ENCODE measurements around the gene LGALS4. TPM values are rescaled to one million over a fixed set of nuclear protein-coding genes. Genes with fewer than 3 reads are reported as not detected.

LGALS4 gene
- total and polyA plus RNA-seq, 3 experiments from 2014 or later = 0.44 to 1.8 (median 1.2) TPM

DNA sequence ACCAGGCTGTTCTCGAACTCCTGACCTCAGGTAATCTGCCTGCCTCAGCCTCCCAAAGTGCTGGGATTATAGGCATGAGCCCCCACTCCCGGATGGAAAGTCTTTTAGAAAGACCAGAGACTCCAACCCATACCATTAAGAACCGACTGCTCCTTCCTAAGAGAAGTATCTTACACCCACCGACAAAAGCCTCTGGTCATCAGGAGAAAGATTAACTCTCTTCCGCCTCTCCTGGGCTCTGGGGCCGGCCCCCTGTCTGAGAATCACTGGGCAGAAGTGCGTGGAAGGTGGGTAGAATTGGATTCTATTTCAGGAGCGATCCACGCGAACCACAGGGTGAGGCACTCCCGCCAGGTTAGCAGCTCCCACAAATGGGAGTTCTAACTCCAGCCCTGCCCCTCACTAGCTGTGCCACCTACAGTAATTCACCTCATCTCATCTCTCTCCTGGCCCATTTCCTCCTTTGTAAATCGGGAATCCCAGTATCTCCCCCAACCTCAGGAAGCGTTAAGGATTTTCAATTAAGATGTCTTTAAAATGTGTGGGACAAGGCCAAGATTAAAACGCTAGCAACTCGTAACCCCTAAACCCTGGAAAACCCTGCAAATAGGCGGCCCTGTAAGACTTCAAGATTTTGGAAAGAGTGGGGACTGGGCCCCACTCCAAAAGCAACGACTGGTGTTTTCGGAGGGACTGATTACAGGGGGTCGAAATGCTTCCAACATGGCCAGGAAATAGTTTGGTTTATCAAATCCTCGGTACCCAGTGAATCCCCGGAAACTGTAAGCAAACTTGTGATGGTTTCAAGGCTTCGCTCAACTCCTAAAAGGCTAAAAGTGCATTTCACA, 35.8 kb upstream of the LGALS4 start:
- Mint-ChIP-seq H3K27me3 (peaks cover 0 to 15% of the 10 kb centered on the region in 2 donors), H3K27ac (peak overlapping the region; percentile 78 to 100 (median 98)), H3K36me3 (peaks cover 18 to 69% (median 28%) of the 10 kb centered on the region in 3 donors), H3K9me3 (no peaks in the 10 kb centered on the region), H3K4me3 (peak overlapping the region; percentile 60 to 97 (median 94)), H3K4me1 (peaks cover 65 to 73% (median 72%) of the 10 kb centered on the region in 3 donors)
- Histone ChIP-seq H3K27ac (ENCODE audit: low read depth, low read length) (peak overlapping the region; percentile 83), H3K4me3 (ENCODE audit: low read length) (peak overlapping the region; percentile 88), H3K4me1 (ENCODE audit: insufficient read depth, low read length) (peaks cover 72% of the 10 kb centered on the region), H3K27me3 (ENCODE audit: insufficient read depth, low read length, poor library complexity, severe bottlenecking) (no peaks in the 10 kb centered on the region), H3K9me3 (ENCODE audit: low read length) (no peaks in the 10 kb centered on the region), H3K36me3 (ENCODE audit: insufficient read depth, low read length) (peaks cover 53% of the 10 kb centered on the region)
- ChIA-PET POLR2A (interaction anchor here (0.5 to 4.8 kb wide), 17 partner anchors 8 to 474 kb away, joined by 3 to 59 read pairs (median 5); partner anchors contain the start of genes ACTN4, ECH1, FAM98C and MRPS12), CTCF (interaction anchor here (0.7 to 2.4 kb wide), 13 partner anchors 8 to 446 kb away, joined by 3 to 13 read pairs (median 4); partner anchors contain the start of genes ECH1, FAM98C, MRPS12 and NFKBIB)
- no peak for DNase-seq

DNA sequence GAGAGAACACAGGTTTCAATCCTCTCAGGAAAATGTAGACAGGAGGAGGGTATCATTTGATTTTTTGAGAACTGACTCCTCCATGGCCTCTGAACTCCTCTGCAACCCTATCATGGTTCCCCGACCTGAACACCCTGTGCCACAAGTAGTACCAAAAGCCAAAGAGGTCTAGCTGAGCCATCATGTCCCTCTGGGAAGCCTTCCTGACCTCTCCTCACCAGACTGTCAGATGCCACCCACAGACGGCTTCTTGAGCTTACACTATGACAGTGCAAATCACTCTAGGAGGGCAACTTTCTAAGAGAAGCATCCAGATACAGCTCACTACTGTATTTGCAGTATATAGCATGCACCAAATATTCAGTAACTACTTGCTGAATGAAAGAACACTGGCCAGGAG, 33.4 kb upstream of the LGALS4 start:
- Mint-ChIP-seq H3K36me3 (peaks cover 30 to 84% (median 37%) of the 10 kb centered on the region in 3 donors), H3K27me3 (peaks cover 0 to 16% of the 10 kb centered on the region in 2 donors), H3K4me3 (peak overlapping the region in 3 of 7 donors; percentile 21 to 43 (median 41)), H3K9me3 (peaks cover 0 to 4% (median 2%) of the 10 kb centered on the region in 5 donors), H3K27ac (peak overlapping the region in 5 of 8 donors; percentile 77 to 96 (median 90)), H3K4me1 (peaks cover 72 to 83% (median 81%) of the 10 kb centered on the region in 3 donors)
- Histone ChIP-seq H3K4me1 (ENCODE audit: insufficient read depth, low read length) (peaks cover 84% of the 10 kb centered on the region), H3K9me3 (ENCODE audit: low read length) (no peaks in the 10 kb centered on the region), H3K36me3 (ENCODE audit: insufficient read depth, low read length) (peaks cover 69% of the 10 kb centered on the region), H3K27me3 (ENCODE audit: insufficient read depth, low read length, poor library complexity, severe bottlenecking) (no peaks in the 10 kb centered on the region), H3K27ac (ENCODE audit: low read depth, low read length) (no peak overlapping the region), H3K4me3 (ENCODE audit: low read length) (no peak overlapping the region)
- ChIA-PET POLR2A (interaction anchor here (1.4 to 3.6 kb wide), 2 partner anchors 20 to 24 kb away, joined by 7 to 21 read pairs; no protein-coding TSS in a partner anchor), CTCF (interaction anchor here (0.9 to 1.3 kb wide), 2 partner anchors 14 to 76 kb away, joined by 4 read pairs; partner anchors contain the start of gene ECH1)
- DNase-seq = no peak

DNA sequence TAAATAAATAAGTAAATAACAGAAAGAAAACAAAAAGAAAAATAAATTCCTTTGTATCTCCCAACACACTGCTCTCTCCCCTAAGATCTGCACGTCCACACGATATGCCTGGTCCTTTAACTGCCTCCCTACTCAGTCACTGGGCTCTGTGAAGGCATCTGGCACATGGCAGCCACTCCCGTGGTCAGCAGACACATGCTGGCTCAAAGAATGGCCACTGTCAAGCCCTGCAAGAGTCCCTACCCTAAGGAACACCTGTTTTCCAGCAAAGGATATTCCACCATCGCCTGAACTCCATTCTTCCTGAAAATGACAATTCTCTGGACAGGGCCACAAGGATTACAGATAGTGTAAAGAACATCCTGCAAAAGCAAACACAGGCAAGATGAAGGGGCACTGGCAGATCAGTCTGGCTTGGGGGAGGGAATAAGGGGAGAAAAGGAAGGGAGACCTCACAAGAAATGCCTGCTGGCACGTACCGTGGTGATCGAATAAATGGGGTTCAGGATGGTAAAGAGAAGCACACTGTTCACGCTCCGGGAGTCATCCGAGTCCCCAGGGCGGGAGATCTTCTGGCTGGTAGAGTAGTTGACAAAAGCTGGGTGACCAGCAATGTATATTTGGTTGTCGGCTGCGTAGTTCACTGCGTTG, 32.8 kb upstream of the LGALS4 start:
- peaks cover 73 to 83% (median 81%) of the 10 kb centered on the region in 3 donors for H3K4me1 Mint-ChIP-seq
- Histone ChIP-seq H3K4me1 (ENCODE audit: insufficient read depth, low read length) (peaks cover 85% of the 10 kb centered on the region), H3K27ac (ENCODE audit: low read depth, low read length) (no peak overlapping the region), H3K27me3 (ENCODE audit: insufficient read depth, low read length, poor library complexity, severe bottlenecking) (no peaks in the 10 kb centered on the region), H3K36me3 (ENCODE audit: insufficient read depth, low read length) (peaks cover 75% of the 10 kb centered on the region), H3K4me3 (ENCODE audit: low read length) (no peak overlapping the region), H3K9me3 (ENCODE audit: low read length) (no peaks in the 10 kb centered on the region)
- H3K27ac Mint-ChIP-seq = peak overlapping the region in 7 of 8 donors; percentile 40 to 95 (median 87)
- peaks cover 30 to 86% (median 39%) of the 10 kb centered on the region in 3 donors for H3K36me3 Mint-ChIP-seq
- peaks cover 0 to 14% of the 10 kb centered on the region in 2 donors for H3K27me3 Mint-ChIP-seq
- H3K4me3 Mint-ChIP-seq = peak overlapping the region in 6 of 7 donors; percentile 12 to 70 (median 38)
- CTCF ChIA-PET = no interaction called here
- peaks cover 0 to 4% (median 2%) of the 10 kb centered on the region in 5 donors for H3K9me3 Mint-ChIP-seq
- no peak for DNase-seq
- POLR2A ChIA-PET = interaction anchor here (1.4 kb wide), 1 partner anchor 21 kb away, joined by 7 read pairs; no protein-coding TSS in a partner anchor

DNA sequence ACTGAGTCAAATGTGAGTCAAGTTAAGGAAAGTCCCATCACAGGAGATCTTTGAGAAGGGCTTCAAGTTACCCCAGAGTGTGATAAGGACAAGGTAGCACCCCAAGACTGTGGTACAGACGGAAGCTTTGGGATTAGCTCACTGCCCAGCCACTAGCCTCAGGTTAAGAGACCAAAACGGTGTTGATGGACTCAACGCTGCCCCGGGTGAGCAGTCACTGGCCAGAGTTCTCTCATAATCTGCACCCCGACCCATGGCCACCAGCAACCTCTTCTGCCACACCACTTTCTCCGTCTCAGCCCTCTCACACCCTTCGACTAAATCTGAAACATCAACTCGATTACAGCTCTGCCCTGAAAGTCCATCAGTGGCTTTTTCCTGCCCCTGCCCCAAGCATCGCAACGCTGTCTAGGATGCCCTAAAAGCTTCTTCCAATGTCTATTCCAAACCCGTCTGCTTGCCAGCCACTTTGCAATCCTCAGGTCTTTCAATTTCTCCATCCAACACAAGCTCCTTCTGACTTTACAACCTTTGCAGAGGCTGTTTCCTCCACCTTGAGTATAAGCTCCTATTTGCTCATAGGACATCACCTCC, 31.4 kb upstream of the LGALS4 start:
- H3K4me3 ChIP-seq (ENCODE audit: low read length) = no peak overlapping the region
- no peak overlapping the region for H3K27ac ChIP-seq (ENCODE audit: low read depth, low read length)
- Mint-ChIP-seq H3K36me3 (peaks cover 34 to 95% (median 39%) of the 10 kb centered on the region in 3 donors), H3K27me3 (peaks cover 0 to 10% of the 10 kb centered on the region in 2 donors), H3K4me1 (peaks cover 78 to 88% (median 81%) of the 10 kb centered on the region in 3 donors), H3K4me3 (peak overlapping the region; percentile 20 to 76 (median 45)), H3K9me3 (peaks cover 0 to 4% (median 2%) of the 10 kb centered on the region in 5 donors), H3K27ac (peak overlapping the region; percentile 62 to 95 (median 86))
- H3K4me1 ChIP-seq (ENCODE audit: insufficient read depth, low read length) = peaks cover 86% of the 10 kb centered on the region
- DNase-seq = no peak
- no peaks in the 10 kb centered on the region for H3K9me3 ChIP-seq (ENCODE audit: low read length)
- ChIA-PET POLR2A (interaction anchor here (0.6 to 1.4 kb wide), 4 partner anchors 12 to 1116 kb away, joined by 3 to 7 read pairs (median 4); partner anchors contain the start of genes ACTN4 and ECH1), CTCF (interaction anchor here (1.2 kb wide), 3 partner anchors 13 to 209 kb away, joined by 3 to 5 read pairs (median 3); no protein-coding TSS in a partner anchor)
- peaks cover 86% of the 10 kb centered on the region for H3K36me3 ChIP-seq (ENCODE audit: insufficient read depth, low read length)
- H3K27me3 ChIP-seq (ENCODE audit: insufficient read depth, low read length, poor library complexity, severe bottlenecking) = no peaks in the 10 kb centered on the region

DNA sequence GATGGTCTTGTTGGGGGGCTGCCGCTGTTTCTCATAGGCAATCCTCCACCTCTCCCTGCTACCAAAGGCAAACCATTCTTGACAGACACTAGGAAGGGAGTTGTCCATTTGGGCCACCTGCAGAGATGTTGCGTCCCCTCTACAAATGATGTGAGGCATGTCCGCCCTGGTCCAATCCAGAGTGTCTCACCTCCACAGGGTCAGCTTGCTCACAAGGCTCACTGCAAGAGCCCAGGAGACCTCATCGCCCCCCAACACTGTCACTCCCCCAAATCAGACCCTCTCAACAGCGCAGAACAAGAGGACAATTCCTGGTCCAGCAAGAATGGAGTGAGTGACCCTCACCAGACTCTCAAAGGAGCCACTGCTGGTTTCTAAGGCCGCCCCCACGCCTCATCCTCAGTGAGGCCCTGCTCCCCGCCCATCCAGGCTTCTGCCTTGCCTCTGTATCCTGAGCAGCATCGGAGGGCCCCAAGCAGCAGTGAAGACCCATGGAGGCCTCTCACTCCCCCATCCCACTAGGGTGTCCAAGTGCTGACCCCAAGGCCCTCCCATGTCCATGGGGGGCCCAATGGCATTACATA, 30.5 kb upstream of the LGALS4 start:
- peak overlapping the region; percentile 29 to 94 (median 87) for H3K27ac Mint-ChIP-seq
- DNase-seq = no peak
- peaks cover 38 to 95% (median 39%) of the 10 kb centered on the region in 3 donors for H3K36me3 Mint-ChIP-seq
- no peaks in the 10 kb centered on the region for H3K27me3 ChIP-seq (ENCODE audit: insufficient read depth, low read length, poor library complexity, severe bottlenecking)
- ChIA-PET POLR2A (interaction anchor here (1.7 kb wide), 1 partner anchor 11 kb away, joined by 24 read pairs; the partner anchor contains the start of gene ECH1), CTCF (interaction anchor here (1.2 to 1.8 kb wide), 4 partner anchors 20 to 440 kb away, joined by 5 to 9 read pairs (median 5); partner anchors contain the start of gene FAM98C)
- no peak overlapping the region for H3K27ac ChIP-seq (ENCODE audit: low read depth, low read length)
- no peaks in the 10 kb centered on the region for H3K9me3 ChIP-seq (ENCODE audit: low read length)
- peaks cover 86% of the 10 kb centered on the region for H3K36me3 ChIP-seq (ENCODE audit: insufficient read depth, low read length)
- peak overlapping the region; percentile 41 to 83 (median 73) for H3K4me3 Mint-ChIP-seq
- H3K27me3 Mint-ChIP-seq = peaks cover 0 to 10% of the 10 kb centered on the region in 2 donors
- no peak overlapping the region for H3K4me3 ChIP-seq (ENCODE audit: low read length)
- peaks cover 78% of the 10 kb centered on the region for H3K4me1 ChIP-seq (ENCODE audit: insufficient read depth, low read length)
- H3K9me3 Mint-ChIP-seq = peaks cover 0 to 4% (median 2%) of the 10 kb centered on the region in 5 donors
- H3K4me1 Mint-ChIP-seq = peaks cover 70 to 87% (median 72%) of the 10 kb centered on the region in 3 donors

DNA sequence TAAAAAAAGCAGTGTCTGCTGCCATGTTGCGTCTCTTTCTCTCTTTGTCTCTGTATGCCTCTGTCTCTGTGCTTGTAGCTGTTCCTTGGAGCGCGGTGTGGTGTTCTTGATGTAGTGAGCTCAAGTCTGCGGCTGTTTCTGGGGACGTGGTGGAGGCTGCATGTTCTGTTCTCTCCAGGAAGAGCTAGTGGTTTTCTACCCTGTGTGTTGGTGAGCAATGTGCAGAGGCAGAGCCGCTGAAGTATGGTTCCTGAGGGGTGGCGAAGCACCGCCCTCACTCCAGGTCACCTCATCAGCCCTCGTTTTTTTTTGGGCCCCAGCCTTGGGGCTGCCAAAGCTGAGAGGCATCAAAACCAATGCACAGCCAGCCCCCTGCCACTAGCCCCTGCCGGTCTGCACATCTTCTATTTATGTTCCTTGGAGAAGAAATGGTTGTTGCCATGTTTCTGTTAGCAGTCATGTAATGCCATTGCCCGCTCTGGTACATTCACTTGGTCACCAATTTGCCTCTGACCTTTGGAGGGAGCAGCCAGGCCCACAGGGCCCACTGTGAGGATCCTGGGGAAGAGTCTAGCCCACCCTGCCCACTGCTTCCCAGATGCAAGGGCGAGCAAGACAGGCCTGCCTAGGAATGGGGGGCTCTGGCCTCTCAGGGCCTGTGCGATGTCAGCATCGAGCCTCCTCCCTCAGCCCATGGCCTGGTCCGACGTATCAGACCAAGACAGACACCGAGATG, 29.9 kb upstream of the LGALS4 start:
- ChIA-PET CTCF (interaction anchor here (0.9 to 1.8 kb wide), 11 partner anchors 10 to 439 kb away, joined by 4 to 11 read pairs (median 6); partner anchors contain the start of genes FAM98C, MRPS12, RINL and SARS2), POLR2A (interaction anchor here (0.6 to 1.7 kb wide), 9 partner anchors 8 to 132 kb away, joined by 3 to 24 read pairs (median 5); partner anchors contain the start of gene ECH1)
- H3K36me3 Mint-ChIP-seq = peaks cover 38 to 95% (median 38%) of the 10 kb centered on the region in 3 donors
- peak overlapping the region; percentile 70 to 91 (median 76) for H3K4me3 Mint-ChIP-seq
- H3K27me3 Mint-ChIP-seq = peaks cover 0 to 10% of the 10 kb centered on the region in 2 donors
- H3K4me1 Mint-ChIP-seq = peaks cover 63 to 80% (median 65%) of the 10 kb centered on the region in 3 donors
- H3K9me3 Mint-ChIP-seq = peaks cover 0 to 4% (median 2%) of the 10 kb centered on the region in 5 donors
- DNase-seq = peak; percentile 36 to 84 (median 78)
- Histone ChIP-seq H3K27ac (ENCODE audit: low read depth, low read length) (no peak overlapping the region), H3K4me1 (ENCODE audit: insufficient read depth, low read length) (peaks cover 71% of the 10 kb centered on the region), H3K4me3 (ENCODE audit: low read length) (peak overlapping the region; percentile 33), H3K27me3 (ENCODE audit: insufficient read depth, low read length, poor library complexity, severe bottlenecking) (no peaks in the 10 kb centered on the region), H3K36me3 (ENCODE audit: insufficient read depth, low read length) (peaks cover 88% of the 10 kb centered on the region), H3K9me3 (ENCODE audit: low read length) (no peaks in the 10 kb centered on the region)
- H3K27ac Mint-ChIP-seq = peak overlapping the region; percentile 84 to 95 (median 92)

All from CD8-positive, alpha-beta memory T cell (primary cell).